DOHH2 (cell line): Measurements from ENCODE around the gene RPL27.
A peak's percentile ranks its signal among the peaks of the same experiment; 100 is the strongest.
"Not testable (repeated sequence)": the region's sequence is repeated elsewhere in the genome, so short reads cannot be mapped to it uniquely, and the experiment has no call there.

Experiments used
- H3F3A ChIP-seq: fragments of 200-600 bp; sonication (generic), shearing (Covaris generic); 2 replicates; pipeline ENCODE4 v1.6.0; 2016; ENCODE audit warnings: antibody characterized with exemption, mild to moderate bottlenecking; ENCODE audit not compliant: control insufficient read depth, insufficient read depth
- H3K27ac ChIP-seq: fragments of 200-600 bp; sonication (generic); 2 replicates; pipeline ENCODE4 v1.5.1; 2014; ENCODE audit warnings: low read depth, mild to moderate bottlenecking, low read length, moderate library complexity
- H3K27me3 ChIP-seq: fragments of 200-600 bp; sonication (generic); 2 replicates; pipeline ENCODE4 v1.6.1; 2014; ENCODE audit warnings: mild to moderate bottlenecking, low read length, mixed read lengths; ENCODE audit not compliant: control insufficient read depth
- H3K36me3 ChIP-seq: fragments of 200-600 bp; sonication (generic); 2 replicates; pipeline ENCODE4 v1.6.1; 2014; ENCODE audit warnings: mild to moderate bottlenecking, low read length, moderate library complexity, mixed read lengths; ENCODE audit not compliant: control insufficient read depth
- H3K4me1 ChIP-seq: fragments of 200-600 bp; sonication (generic); 2 replicates; pipeline ENCODE4 v1.6.1; 2014; ENCODE audit warnings: mild to moderate bottlenecking, low read length, mixed read lengths; ENCODE audit not compliant: control insufficient read depth
- H3K4me2 ChIP-seq: fragments of 200-600 bp; sonication (generic); 2 replicates; pipeline ENCODE4 v1.6.0; 2014; ENCODE audit warnings: mild to moderate bottlenecking, low read length, moderate library complexity
- H3K4me3 ChIP-seq: fragments of 200-600 bp; sonication (generic); 2 replicates; pipeline ENCODE4 v1.5.1; 2014; ENCODE audit warnings: mild to moderate bottlenecking, low read length, mixed read lengths
- H3K79me2 ChIP-seq: fragments of 200-600 bp; sonication (generic); 2 replicates; pipeline ENCODE4 v1.6.1; 2014; ENCODE audit warnings: mild to moderate bottlenecking, low read length, mixed read lengths; ENCODE audit not compliant: control insufficient read depth
- H3K9me2 ChIP-seq: fragments of 200-600 bp; sonication (generic); replicated peaks from 2 replicates; pipeline ENCODE4 v1.6.1; 2014; ENCODE audit warnings: mild to moderate bottlenecking, low read length, mixed read lengths; ENCODE audit not compliant: control insufficient read depth
- H3K9me3 ChIP-seq: fragments of 200-600 bp; sonication (generic); 2 replicates; pipeline ENCODE4 v1.6.1; 2014; ENCODE audit warnings: antibody characterized with exemption, low read length, mixed read lengths; ENCODE audit not compliant: control insufficient read depth, insufficient read depth
- H4K20me1 ChIP-seq: fragments of 200-600 bp; sonication (generic); 2 replicates; pipeline ENCODE4 v1.6.0; 2014; ENCODE audit warnings: low read depth, mild to moderate bottlenecking, antibody characterized with exemption, low read length, moderate library complexity; ENCODE audit not compliant: control insufficient read depth, insufficient read depth
- EZH2phosphoT487 ChIP-seq: fragments of 200-600 bp; sonication (generic); IDR thresholded peaks from 2 replicates; pipeline ENCODE4 v1.6.1; 2017; ENCODE audit warnings: borderline replicate concordance, mild to moderate bottlenecking, antibody characterized with exemption, low read length, moderate library complexity, mixed read lengths
- TF ChIP-seq, protein P1 (sequence below): fragments of 200-600 bp; sonication (generic); IDR thresholded peaks from one replicate; pipeline ENCODE4 v1.5.1; 2014; ENCODE audit warnings: antibody characterized with exemption, mild to moderate bottlenecking, low read depth, low read length; ENCODE audit not compliant: poor library complexity, severe bottlenecking

Gene RPL27

DNA sequence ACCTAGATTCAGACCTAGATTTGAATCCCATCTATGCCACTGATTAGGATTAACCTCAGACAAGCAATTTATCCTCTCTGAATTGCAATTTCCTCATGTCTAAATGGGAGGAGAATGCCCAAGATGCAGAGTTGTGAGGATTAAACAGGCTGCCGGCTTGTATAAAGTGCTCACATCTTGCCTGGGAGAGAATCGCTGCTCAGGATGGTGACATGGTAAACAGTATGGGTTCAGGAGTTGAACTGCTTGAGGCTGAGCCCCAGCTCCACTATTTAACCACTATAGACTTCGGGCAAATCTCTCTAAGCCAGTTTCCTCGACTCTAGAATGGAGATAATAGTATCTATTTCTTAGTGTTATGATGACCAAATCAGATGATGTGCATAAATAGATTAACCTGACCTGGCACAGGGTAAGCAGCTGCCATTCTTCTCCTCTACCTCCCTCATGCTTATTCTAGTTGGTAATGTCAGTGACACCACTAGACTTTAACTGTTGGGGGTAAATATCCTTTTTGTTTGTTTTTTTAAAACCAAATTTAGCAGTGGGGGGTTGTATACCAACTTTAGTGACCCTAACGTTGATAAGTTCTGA, 732 bp upstream of the RPL27 start:
- H3K36me3 ChIP-seq, result peaks cover 56% of the 10 kb centered on the region
- TF ChIP-seq, protein P1, sequence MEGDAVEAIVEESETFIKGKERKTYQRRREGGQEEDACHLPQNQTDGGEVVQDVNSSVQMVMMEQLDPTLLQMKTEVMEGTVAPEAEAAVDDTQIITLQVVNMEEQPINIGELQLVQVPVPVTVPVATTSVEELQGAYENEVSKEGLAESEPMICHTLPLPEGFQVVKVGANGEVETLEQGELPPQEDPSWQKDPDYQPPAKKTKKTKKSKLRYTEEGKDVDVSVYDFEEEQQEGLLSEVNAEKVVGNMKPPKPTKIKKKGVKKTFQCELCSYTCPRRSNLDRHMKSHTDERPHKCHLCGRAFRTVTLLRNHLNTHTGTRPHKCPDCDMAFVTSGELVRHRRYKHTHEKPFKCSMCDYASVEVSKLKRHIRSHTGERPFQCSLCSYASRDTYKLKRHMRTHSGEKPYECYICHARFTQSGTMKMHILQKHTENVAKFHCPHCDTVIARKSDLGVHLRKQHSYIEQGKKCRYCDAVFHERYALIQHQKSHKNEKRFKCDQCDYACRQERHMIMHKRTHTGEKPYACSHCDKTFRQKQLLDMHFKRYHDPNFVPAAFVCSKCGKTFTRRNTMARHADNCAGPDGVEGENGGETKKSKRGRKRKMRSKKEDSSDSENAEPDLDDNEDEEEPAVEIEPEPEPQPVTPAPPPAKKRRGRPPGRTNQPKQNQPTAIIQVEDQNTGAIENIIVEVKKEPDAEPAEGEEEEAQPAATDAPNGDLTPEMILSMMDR, result no peak
- TF ChIP-seq EZH2phosphoT487, result no peak
- H3K27ac ChIP-seq, result 0 out of 2 replicates have a peak overlapping the region, but pooled peaks have one; percentile 14

DNA sequence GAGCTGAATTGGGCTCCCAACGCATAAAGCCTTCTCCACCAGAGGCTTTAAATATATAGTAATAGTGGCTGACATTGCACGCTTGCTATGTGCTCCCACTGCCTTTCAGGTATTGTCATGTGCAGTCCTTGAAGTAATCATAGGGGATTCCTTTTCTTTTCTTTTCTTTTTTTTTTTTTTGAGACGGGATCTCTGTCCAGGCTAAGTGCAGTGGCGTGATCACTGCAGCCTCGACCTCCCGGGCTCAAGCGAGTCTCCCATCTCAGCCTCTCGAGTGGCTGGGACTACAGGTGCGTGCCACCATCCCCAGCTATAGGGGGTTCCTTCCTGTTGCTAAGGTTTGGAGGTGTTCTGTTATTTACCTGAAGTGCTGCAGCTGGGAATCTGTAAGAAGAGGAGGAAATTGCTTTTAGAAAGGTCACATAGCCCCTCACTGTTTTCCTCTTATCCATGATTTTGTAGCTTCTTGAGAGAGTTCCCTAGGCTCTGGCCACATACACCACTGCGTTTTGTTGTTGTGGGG, 845 bp downstream of the RPL27 start:
- TF ChIP-seq, protein P1, result no peak
- no peak for TF ChIP-seq EZH2phosphoT487
- peak overlapping the region; percentile 83 for H3K4me3 ChIP-seq
- no peaks in the 10 kb centered on the region for H3K9me2 ChIP-seq
- no peaks in the 10 kb centered on the region for H3K9me3 ChIP-seq
- peak overlapping the region; percentile 65 for H3K27ac ChIP-seq
- H3K4me2 ChIP-seq, result peak overlapping the region; percentile 95
- peaks cover 50% of the 10 kb centered on the region for H3F3A ChIP-seq
- H4K20me1 ChIP-seq, result peaks cover 14% of the 10 kb centered on the region
- peaks cover 26% of the 10 kb centered on the region for H3K79me2 ChIP-seq
- H3K27me3 ChIP-seq, result no peaks in the 10 kb centered on the region
- peaks cover 23% of the 10 kb centered on the region for H3K4me1 ChIP-seq
- H3K36me3 ChIP-seq, result peaks cover 58% of the 10 kb centered on the region

More for the DNA sequence above, 732 bp upstream of the RPL27 start:
- Histone ChIP-seq H3K4me1 (peaks cover 23% of the 10 kb centered on the region), H3K27me3 (no peaks in the 10 kb centered on the region), H3K4me2 (peak overlapping the region; percentile 77), H4K20me1 (peaks cover 14% of the 10 kb centered on the region), H3K9me3 (no peaks in the 10 kb centered on the region), H3K9me2 (no peaks in the 10 kb centered on the region), H3K4me3 (peak overlapping the region; percentile 66), H3K79me2 (peaks cover 26% of the 10 kb centered on the region), H3F3A (peaks cover 37% of the 10 kb centered on the region)

DNA sequence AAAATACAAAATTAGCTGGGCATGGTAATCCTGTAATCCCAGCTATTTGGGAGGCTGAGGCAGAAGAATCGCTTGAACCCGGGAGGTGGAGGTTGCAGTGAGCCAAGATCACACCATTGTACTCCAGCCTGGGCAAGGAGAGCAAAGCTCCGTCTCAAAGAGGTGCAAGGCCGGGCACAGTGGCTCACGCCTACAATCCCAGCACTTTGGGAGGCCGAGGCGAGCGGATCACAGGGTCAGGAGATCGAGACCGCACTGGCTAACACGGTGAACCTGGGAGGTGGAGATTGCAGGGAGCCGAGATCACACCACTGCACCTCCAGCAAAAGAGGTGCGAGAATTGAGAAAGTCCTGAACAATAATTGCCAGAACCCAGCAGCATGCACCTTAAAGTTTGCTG, 2.7 kb downstream of the RPL27 start:
- H3K27me3 ChIP-seq, H3K9me3 ChIP-seq, H3K27ac ChIP-seq, H3K9me2 ChIP-seq, H3K4me3 ChIP-seq: not testable (repeated sequence)
- peaks cover 60% of the 10 kb centered on the region for H3K36me3 ChIP-seq
- H3K4me1 ChIP-seq, result peaks cover 23% of the 10 kb centered on the region
- H3F3A ChIP-seq, result peaks cover 56% of the 10 kb centered on the region
- peak overlapping the region; percentile 2; the same call in 1 of the 2 replicates for H3K4me2 ChIP-seq
- H4K20me1 ChIP-seq, result peaks cover 14% of the 10 kb centered on the region
- H3K79me2 ChIP-seq, result peaks cover 26% of the 10 kb centered on the region

DNA sequence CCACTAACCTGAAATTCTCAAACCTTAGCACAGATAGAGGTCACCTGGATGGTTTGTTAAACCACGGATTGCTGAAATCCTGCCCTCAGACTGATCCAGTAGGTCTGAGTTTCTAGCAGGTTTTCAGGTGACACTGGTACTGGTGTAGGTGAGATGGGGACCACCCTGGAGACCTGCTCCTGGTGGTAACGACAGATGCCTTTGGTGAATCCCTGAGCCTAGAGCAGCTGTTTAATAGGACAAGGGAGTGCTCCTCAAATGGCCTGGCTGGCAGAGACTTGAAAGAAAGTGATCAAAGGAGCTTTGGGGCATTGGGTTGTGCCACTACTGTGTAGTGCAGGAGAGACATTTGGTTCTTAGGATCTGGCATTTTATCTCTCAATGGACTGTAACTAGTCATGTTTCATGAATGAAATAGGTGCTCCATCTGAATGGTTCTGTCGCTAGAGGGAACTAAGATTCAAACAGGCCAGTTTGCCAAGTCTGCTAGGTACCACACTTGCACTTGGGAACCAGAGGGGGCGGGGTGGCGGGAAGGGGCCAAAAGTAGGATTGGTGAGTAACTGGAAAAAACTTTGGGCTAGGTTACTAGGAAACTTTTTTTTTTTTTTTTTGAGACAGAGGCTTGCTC, 5.4 kb downstream of the RPL27 start:
- H3K79me2 ChIP-seq, result peaks cover 21% of the 10 kb centered on the region
- H3K4me1 ChIP-seq, result peaks cover 23% of the 10 kb centered on the region
- peaks cover 57% of the 10 kb centered on the region for H3F3A ChIP-seq
- no peak overlapping the region for H3K4me3 ChIP-seq
- H3K27me3 ChIP-seq, result no peaks in the 10 kb centered on the region
- H4K20me1 ChIP-seq, result peaks cover 14% of the 10 kb centered on the region
- no peak overlapping the region for H3K4me2 ChIP-seq
- H3K9me3 ChIP-seq, result no peaks in the 10 kb centered on the region
- peaks cover 64% of the 10 kb centered on the region for H3K36me3 ChIP-seq
- H3K9me2 ChIP-seq, result no peaks in the 10 kb centered on the region
- TF ChIP-seq EZH2phosphoT487, result no peak
- TF ChIP-seq, protein P1, result no peak
- no peak overlapping the region for H3K27ac ChIP-seq
